Hematopoietic multipotent progenitor cell treated with erythropoietin and hydrocortisone succinate and interleukin-3 and kit ligand, for 6 days (in vitro differentiated cells): Measurements from ENCODE around the gene CSNK2A1.
A peak's percentile ranks its signal among the peaks of the same experiment; 100 is the strongest.
"Not testable (repeated sequence)": the region's sequence is repeated elsewhere in the genome, so short reads cannot be mapped to it uniquely, and the experiment has no call there.

Source experiments
- DNase-seq: peaks from one replicate; pipeline ENCODE4 v3.0.0-alpha.2; 2015

CSNK2A1 gene

GRCh38 chr20:480044-480443, 63.5 kb downstream of the CSNK2A1 start:
- DNase-seq: no peak

- no peak for DNase-seq
Observed at GRCh38 chr20:479487-479886, 64.1 kb downstream of the CSNK2A1 start.

DNA sequence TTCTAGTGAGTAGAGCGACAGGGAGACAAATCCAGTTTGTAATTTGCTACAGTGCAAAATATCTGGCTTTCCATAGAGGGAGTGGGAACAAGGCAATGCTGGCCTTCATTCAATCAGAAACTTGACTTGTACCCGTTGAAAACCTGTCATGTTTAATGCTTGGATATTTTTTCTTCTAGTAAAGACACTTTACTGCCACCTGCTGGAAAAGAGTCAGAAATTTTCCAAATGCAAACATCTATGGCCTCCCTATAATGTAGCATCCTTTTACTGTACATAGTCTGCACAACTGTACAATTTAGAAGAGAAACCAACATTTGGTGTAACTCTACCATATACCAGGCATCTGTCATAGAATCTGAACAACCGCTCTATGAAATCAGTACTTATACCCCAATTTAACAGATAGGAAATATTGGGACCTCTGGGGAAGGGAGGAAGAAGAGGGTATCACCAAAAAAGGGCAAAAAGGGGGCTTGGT, 64.6 kb downstream of the CSNK2A1 start:
- DNase-seq: peak; percentile 87

GRCh38 chr20:478010-478948, 65.3 kb downstream of the CSNK2A1 start:
- DNase-seq: no peak

GRCh38 chr20:476561-477249, 66.9 kb downstream of the CSNK2A1 start:
- not testable (repeated sequence) for DNase-seq

DNA sequence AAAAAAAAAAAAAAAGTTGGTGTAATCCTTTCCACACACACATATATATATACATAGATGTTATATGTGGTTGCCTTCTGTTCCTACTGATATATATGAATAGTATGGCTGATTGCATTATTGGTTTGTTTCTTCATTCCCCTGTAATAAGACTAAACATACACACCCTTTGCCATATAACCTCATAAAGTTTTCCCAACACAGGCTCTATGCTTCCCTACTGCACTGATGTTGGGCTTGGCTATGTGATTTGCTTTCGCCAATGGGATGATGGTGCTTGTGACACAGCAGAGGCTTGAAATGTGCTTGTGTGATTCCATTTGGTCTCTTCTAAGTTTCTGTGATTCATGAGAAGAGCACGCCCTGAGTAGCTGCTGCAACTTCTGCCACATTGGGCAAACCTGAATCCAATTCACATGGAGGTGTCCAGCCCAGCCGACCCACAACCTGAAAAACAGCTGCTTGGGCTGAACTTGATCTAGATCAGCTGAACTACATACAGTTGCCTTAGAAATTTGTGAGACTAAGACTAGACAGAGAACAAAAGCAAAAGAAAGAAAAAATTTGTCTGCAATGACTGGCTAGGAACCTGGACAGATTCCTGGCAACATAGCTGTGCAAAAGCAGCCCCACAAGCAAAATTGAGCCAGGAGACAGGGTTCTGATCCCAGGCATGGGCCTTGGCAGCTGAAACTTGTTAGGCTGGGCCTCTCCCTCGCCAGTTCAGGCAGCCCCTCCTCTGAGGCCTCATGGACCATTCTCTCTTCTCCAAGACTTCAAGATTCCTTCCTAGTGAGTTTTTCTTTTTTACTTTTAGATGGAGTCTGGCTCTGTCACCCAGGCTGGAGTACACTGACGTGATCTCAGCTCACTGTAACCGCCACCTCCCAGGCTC, 67.9 kb downstream of the CSNK2A1 start:
- DNase-seq: no peak

- no peak for DNase-seq
Observed at GRCh38 chr20:474581-474980, 69.0 kb downstream of the CSNK2A1 start.

GRCh38 chr20:472889-473292, 70.7 kb downstream of the CSNK2A1 start:
- DNase-seq: no peak

- no peak for DNase-seq
Observed at GRCh38 chr20:472137-472846, 71.3 kb downstream of the CSNK2A1 start.

DNA sequence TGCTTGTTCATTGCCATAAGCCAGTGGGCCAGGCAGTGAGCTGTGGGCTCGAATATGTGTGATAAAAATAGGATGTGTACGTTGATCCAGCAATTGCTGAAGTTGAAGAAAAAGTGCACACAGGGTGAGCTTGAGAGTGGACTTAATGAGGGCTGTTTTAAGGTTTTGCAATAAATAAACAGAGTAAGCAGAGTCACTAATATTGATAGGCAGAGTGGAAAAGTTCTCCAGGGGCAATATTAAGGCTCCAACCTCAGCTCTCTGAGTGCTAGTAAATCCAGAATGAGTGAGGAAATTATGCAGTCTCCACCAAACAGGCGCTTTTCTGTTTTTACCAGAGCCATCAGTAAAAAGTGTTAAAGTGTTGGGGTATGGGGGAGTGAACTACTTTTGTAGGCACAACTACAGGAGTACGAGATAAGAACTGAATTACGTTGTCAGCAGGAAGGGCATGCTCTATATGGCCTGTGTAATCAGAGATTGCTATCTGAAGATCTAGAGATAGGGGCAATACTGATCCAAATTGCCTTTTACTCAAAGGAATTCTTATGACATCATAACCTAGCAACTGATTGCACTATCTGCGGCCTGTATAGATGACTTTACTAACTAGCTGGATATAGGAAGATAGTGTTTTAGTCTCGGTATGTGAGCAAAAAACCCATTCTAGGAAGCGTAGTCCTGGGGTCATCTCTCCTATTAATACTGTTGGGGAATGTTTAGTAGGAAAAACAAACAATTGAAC, 73.7 kb downstream of the CSNK2A1 start:
- DNase-seq: peak; percentile 38

GRCh38 chr20:467755-468154, 75.8 kb downstream of the CSNK2A1 start:
- no peak for DNase-seq

- peak; percentile 94 for DNase-seq
Observed at GRCh38 chr20:462199-462991, 81.2 kb downstream of the CSNK2A1 start, which contains the start of gene TBC1D20. Gene TBC1D20, minus strand, starts transcription at chr20:462533. Its CDS starts 128 bp downstream, at chr20:462405.

DNA sequence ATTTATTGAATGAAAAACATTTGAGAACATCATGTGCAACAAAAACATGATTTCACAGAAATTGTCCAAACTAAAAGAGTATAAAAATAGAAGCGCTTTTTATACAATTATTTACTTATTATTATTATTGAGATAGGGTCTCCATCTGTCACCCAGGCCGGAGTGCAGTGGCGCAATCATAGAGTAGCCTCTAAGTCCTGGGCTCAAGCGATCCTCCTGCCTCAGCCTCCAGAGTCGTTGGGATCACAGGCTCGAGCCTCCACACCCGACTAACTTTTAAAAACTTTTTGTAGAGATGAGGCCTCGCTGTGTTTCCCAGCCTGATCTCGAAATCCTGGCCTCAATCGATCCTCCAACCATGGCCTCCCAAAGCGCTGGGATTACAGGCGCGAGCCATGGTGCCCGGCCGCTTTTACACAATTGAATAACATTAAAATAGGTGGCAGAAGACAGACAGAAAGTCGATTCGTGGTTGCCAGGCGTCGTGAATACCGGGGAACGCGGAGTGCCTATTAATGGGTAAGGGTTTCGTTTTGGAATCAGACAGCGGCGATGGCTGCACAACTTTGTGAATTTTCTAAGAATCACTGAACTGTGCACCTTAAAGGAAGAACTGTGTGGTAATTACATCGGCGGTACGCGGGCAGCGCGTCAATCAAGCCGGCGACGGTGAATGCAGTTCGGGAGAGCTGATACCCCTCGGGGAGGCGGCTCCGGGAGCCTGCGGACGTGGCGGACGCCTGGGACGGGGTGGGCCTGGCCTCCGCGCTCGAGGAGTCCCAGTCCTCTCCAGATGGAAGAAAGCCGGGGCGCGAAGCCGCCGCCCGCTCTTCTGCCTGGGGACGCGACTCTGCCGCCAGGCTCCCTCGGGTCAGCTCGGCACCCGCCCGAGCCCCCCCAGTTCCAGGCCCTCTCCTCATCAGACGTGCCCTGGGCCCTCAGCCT, 82.1 kb downstream of the CSNK2A1 start:
- DNase-seq: peak; percentile 66

DNA sequence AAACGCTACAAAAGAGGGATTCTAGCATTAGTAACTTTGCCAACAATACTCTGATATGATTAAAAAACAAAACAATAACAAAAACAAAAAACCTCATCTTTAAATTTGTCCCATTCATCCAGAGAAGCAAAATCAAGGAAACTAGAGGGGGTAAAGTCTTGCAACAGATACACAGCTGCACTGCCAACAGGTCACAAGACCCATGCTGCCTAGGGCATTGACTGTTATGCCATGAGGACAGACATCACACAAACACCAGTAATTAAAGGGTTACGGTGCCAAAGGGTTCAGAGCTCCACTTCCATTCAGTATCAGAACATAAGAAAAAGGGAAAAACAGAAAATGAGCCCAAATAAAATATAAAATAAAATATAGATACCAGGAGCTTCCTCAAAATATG, 82.9 kb downstream of the CSNK2A1 start:
- DNase-seq: peak; percentile 73

- DNase-seq: peak; percentile 69
Observed at GRCh38 chr20:460180-460579, 83.4 kb downstream of the CSNK2A1 start.

GRCh38 chr20:458776-459175, 84.8 kb downstream of the CSNK2A1 start:
- DNase-seq: no peak

GRCh38 chr20:454951-455350, 88.6 kb downstream of the CSNK2A1 start:
- no peak for DNase-seq

GRCh38 chr20:452021-452420, 91.6 kb downstream of the CSNK2A1 start:
- not testable (repeated sequence) for DNase-seq
